ENCODE measurements around the gene MACROD2. TPM values are rescaled to one million over a fixed set of nuclear protein-coding genes. Genes with fewer than 3 reads are reported as not detected.

Gene MACROD2
- total RNA-seq, 1 donor from 2014 or later = 6.7 TPM

GRCh38 chr20:16072220-16072619, 2076.9 kb downstream of the MACROD2 start:
- no peak overlapping the region for H3K4me3 Mint-ChIP-seq
- H3K27me3 Mint-ChIP-seq = no peaks in the 10 kb centered on the region
- H3K4me1 Mint-ChIP-seq (ENCODE audit: unreplicated experiment) = no peaks in the 10 kb centered on the region
- H3K9me3 Mint-ChIP-seq = peaks cover 12% of the 10 kb centered on the region
- no peak overlapping the region for H3K27ac Mint-ChIP-seq
- no peak for DNase-seq (ENCODE audit: extremely low spot score, unreplicated experiment)
- H3K36me3 Mint-ChIP-seq = no peaks in the 10 kb centered on the region
- TF ChIP-seq, protein P1, sequence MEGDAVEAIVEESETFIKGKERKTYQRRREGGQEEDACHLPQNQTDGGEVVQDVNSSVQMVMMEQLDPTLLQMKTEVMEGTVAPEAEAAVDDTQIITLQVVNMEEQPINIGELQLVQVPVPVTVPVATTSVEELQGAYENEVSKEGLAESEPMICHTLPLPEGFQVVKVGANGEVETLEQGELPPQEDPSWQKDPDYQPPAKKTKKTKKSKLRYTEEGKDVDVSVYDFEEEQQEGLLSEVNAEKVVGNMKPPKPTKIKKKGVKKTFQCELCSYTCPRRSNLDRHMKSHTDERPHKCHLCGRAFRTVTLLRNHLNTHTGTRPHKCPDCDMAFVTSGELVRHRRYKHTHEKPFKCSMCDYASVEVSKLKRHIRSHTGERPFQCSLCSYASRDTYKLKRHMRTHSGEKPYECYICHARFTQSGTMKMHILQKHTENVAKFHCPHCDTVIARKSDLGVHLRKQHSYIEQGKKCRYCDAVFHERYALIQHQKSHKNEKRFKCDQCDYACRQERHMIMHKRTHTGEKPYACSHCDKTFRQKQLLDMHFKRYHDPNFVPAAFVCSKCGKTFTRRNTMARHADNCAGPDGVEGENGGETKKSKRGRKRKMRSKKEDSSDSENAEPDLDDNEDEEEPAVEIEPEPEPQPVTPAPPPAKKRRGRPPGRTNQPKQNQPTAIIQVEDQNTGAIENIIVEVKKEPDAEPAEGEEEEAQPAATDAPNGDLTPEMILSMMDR (conservative IDR thresholded peaks at IDR 0.05) = no peak

- Mint-ChIP-seq H3K4me3 (no peak overlapping the region), H3K36me3 (no peaks in the 10 kb centered on the region), H3K4me1 (ENCODE audit: unreplicated experiment) (peaks cover 4% of the 10 kb centered on the region), H3K27me3 (no peaks in the 10 kb centered on the region), H3K9me3 (peaks cover 5% of the 10 kb centered on the region), H3K27ac (no peak overlapping the region)
- TF ChIP-seq, protein P1 (conservative IDR thresholded peaks at IDR 0.05) = no peak
- no peak for DNase-seq (ENCODE audit: extremely low spot score, unreplicated experiment)
Observed at GRCh38 chr20:16078172-16078898, 2083.0 kb downstream of the MACROD2 start.

- Mint-ChIP-seq H3K36me3 (no peaks in the 10 kb centered on the region), H3K9me3 (peaks cover 5% of the 10 kb centered on the region), H3K4me1 (ENCODE audit: unreplicated experiment) (peaks cover 4% of the 10 kb centered on the region), H3K4me3 (no peak overlapping the region), H3K27ac (no peak overlapping the region), H3K27me3 (no peaks in the 10 kb centered on the region)
- no peak for DNase-seq (ENCODE audit: extremely low spot score, unreplicated experiment)
- TF ChIP-seq, protein P1 (conservative IDR thresholded peaks at IDR 0.05) = no peak
Observed at GRCh38 chr20:16081421-16081820, 2086.1 kb downstream of the MACROD2 start.

- no peaks in the 10 kb centered on the region for H3K36me3 Mint-ChIP-seq
- no peaks in the 10 kb centered on the region for H3K27me3 Mint-ChIP-seq
Observed at GRCh38 chr20:16082051-16082550, 2086.8 kb downstream of the MACROD2 start.

GRCh38 chr20:16083639-16084280, 2088.4 kb downstream of the MACROD2 start:
- no peaks in the 10 kb centered on the region for H3K27me3 Mint-ChIP-seq
- TF ChIP-seq, protein P1 (conservative IDR thresholded peaks at IDR 0.05) = no peak
- no peak for DNase-seq (ENCODE audit: extremely low spot score, unreplicated experiment)
- H3K9me3 Mint-ChIP-seq = peaks cover 9% of the 10 kb centered on the region
- peaks cover 4% of the 10 kb centered on the region for H3K4me1 Mint-ChIP-seq (ENCODE audit: unreplicated experiment)
- H3K4me3 Mint-ChIP-seq = no peak overlapping the region
- H3K36me3 Mint-ChIP-seq = no peaks in the 10 kb centered on the region
- no peak overlapping the region for H3K27ac Mint-ChIP-seq

More at GRCh38 chr20:16082051-16082550, 2086.8 kb downstream of the MACROD2 start:
- Mint-ChIP-seq H3K4me1 (ENCODE audit: unreplicated experiment) (peaks cover 4% of the 10 kb centered on the region), H3K4me3 (no peak overlapping the region), H3K9me3 (peaks cover 9% of the 10 kb centered on the region), H3K27ac (no peak overlapping the region)
- no peak for DNase-seq (ENCODE audit: extremely low spot score, unreplicated experiment)
- TF ChIP-seq, protein P1 (conservative IDR thresholded peaks at IDR 0.05) = no peak
